ENCODE results near the gene C11orf16. TPM values are rescaled to one million over a fixed set of nuclear protein-coding genes. Genes with fewer than 3 reads are reported as not detected.

C11orf16 gene
- total and polyA plus RNA-seq, 2 donors (not counting 3 experiments of a cell fraction or from before 2014, with no cell fraction given): not detected

DNA sequence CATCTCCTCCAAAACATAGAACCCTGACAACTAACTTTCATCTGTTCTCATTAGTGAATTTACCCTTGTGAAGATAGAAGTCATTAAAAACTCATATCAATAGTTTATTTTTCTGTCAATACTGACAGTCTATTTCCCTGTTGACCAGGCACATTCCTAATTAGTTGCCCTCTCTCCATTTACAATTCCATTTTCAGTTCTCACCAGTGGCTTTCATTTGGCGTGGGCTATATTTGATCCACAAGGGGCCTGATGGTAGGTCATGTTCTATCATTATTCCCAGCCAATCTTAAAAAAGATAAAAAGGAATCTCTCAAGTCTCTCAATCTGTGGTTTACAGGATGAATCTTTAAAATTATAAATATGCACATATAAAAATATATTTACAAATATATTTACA is 25.6 kb downstream of the C11orf16 start:
- CTCF ChIA-PET: interaction anchor here (0.5 to 1.5 kb wide), 6 partner anchors 28 to 330 kb away, joined by 3 to 4 read pairs (median 3); partner anchors contain the start of gene RPL27A
- no TSS peak for BruUV-seq (replicated peaks)
- POLR2A ChIA-PET: interaction anchor here (1.0 kb wide), 1 partner anchor 218 kb away, joined by 3 read pairs; no protein-coding TSS in a partner anchor
- no peaks in the 10 kb centered on the region for H3K36me3 ChIP-seq (ENCODE audit: control insufficient read depth in 2 of 2, extremely low read depth in 1 of 2, insufficient read depth in 2 of 2, low read length in 2 of 2)
- peaks cover under 1% of the 10 kb centered on the region for H3K79me2 ChIP-seq (ENCODE audit: control insufficient read depth, insufficient read depth, low read length)
- H3K4me3 ChIP-seq (replicated peaks in 1 of 3; ENCODE audit: insufficient read depth in 1 of 3, low read depth in 1 of 3, low read length in 3 of 3): no peak overlapping the region
- DNase-seq (ENCODE audit: low read depth, low spot score) (no peak), FAIRE-seq (no peak)
- H3K27me3 ChIP-seq (ENCODE audit: control insufficient read depth in 2 of 2, insufficient read depth in 2 of 2, low read length in 2 of 2): no peaks in the 10 kb centered on the region
- peaks cover 18% of the 10 kb centered on the region for H3K4me1 ChIP-seq (ENCODE audit: control insufficient read depth, extremely low read depth, insufficient read depth, low read length)
- no peaks in the 10 kb centered on the region for H3K9me1 ChIP-seq (replicated peaks; ENCODE audit: control insufficient read depth, extremely low read depth, insufficient read depth, low read length)
- H3K9me3 ChIP-seq (replicated peaks; ENCODE audit: control insufficient read depth, insufficient read depth, low read length): no peaks in the 10 kb centered on the region
- dilution Hi-C loops (cut with MboI; ENCODE audit: extremely low pct_ligation_motif_present, low sequenced_read_pairs): no loop called here
- no peak overlapping the region for H3K9ac ChIP-seq (replicated peaks; ENCODE audit: extremely low read depth, insufficient read depth, low read length)
- no peak overlapping the region for H3K27ac ChIP-seq (ENCODE audit: insufficient read depth, low read depth, low read length)
- no peaks in the 10 kb centered on the region for H4K20me1 ChIP-seq (replicated peaks; ENCODE audit: control insufficient read depth, extremely low read depth, insufficient read depth, low read length)
- peak overlapping the region; percentile 4 for H3K4me2 ChIP-seq (ENCODE audit: insufficient read depth, low read length)
- no peak overlapping the region for H2AFZ ChIP-seq (ENCODE audit: low read depth, low read length)
- TF ChIP-seq, protein P1, sequence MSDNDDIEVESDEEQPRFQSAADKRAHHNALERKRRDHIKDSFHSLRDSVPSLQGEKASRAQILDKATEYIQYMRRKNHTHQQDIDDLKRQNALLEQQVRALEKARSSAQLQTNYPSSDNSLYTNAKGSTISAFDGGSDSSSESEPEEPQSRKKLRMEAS (IDR thresholded peaks at IDR 0.05; ENCODE audit: insufficient read depth, insufficient read length): no peak
- no peak for TF ChIP-seq POLR2A (IDR thresholded peaks at IDR 0.05; ENCODE audit: low read depth, low read length)
- no peak for TF ChIP-seq MYC (IDR thresholded peaks at IDR 0.05; ENCODE audit: low read depth, low read length)
- no peak for TF ChIP-seq GATA2 (IDR thresholded peaks at IDR 0.05; ENCODE audit: insufficient read depth, insufficient read length, low read depth, low read length)
- TF ChIP-seq FOS (IDR thresholded peaks at IDR 0.05; ENCODE audit: borderline replicate concordance, insufficient read depth, low read length): no peak
- TF ChIP-seq POLR2AphosphoS5 (IDR thresholded peaks at IDR 0.05; ENCODE audit: insufficient read depth, low read depth, low read length): no peak
- no peak for TF ChIP-seq CTCF (IDR thresholded peaks at IDR 0.05; ENCODE audit: extremely low read depth in 1 of 2, insufficient read depth in 1 of 2, low read depth in 1 of 2, low read length in 2 of 2)
- no peak for TF ChIP-seq JUN (IDR thresholded peaks at IDR 0.05; ENCODE audit: borderline replicate concordance, insufficient read depth, insufficient read length, low read depth)
- no peak for TF ChIP-seq EZH2 (IDR thresholded peaks at IDR 0.05; ENCODE audit: borderline replicate concordance, low read depth, low read length, severe bottlenecking)
- intact Hi-C loops (cut with micrococcal nuclease): no loop called here
